NCI-H128 (cell line): Measurements from ENCODE around the gene ARHGEF4.
"Not testable (repeated sequence)": the region's sequence is repeated elsewhere in the genome, so short reads cannot be mapped to it uniquely, and the experiment has no call there.

Experiments used
- DNase-seq: peaks from one replicate; lab custom pipeline; 2025; ENCODE audit not compliant: unreplicated experiment; lab: John Stamatoyannopoulos, UW

Gene ARHGEF4

DNA sequence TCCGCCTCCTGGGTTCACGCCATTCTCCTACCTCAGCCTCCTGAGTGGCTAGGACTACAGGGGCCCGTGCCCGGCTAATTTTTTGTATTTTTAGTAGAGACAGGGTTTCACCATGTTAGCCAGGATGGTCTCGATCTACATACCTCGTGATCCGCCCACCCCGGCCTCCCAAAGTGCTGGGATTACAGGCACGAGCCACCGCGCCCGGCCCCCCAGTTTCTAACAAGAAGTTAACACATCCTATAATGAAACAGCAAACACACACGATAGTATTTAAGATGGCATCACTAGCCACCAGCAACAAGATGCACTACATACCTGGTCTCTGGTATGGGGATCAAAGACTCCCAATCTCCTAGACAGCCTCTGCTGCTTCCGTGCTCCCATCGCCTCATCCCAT, 238.9 kb downstream of the ARHGEF4 start:
- not testable (repeated sequence) for DNase-seq

DNA sequence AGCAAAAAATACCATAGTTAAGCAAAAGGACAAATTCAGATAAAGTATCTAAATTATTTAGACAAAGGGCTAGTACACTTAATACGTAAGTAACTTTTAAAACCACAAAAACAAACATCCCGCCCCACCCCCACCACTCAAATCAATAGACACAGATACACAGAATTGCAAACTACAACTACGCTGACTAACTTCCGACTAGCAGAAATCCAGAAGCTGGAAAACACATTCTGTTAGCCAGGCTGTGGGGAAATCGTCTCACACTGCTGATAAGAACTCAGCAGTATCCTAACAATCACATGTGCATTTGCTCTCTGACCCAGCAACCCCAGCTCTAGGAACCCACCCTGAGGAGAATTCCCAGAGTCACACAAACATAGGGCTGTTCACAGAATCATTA, 240.0 kb downstream of the ARHGEF4 start:
- no peak for DNase-seq

DNA sequence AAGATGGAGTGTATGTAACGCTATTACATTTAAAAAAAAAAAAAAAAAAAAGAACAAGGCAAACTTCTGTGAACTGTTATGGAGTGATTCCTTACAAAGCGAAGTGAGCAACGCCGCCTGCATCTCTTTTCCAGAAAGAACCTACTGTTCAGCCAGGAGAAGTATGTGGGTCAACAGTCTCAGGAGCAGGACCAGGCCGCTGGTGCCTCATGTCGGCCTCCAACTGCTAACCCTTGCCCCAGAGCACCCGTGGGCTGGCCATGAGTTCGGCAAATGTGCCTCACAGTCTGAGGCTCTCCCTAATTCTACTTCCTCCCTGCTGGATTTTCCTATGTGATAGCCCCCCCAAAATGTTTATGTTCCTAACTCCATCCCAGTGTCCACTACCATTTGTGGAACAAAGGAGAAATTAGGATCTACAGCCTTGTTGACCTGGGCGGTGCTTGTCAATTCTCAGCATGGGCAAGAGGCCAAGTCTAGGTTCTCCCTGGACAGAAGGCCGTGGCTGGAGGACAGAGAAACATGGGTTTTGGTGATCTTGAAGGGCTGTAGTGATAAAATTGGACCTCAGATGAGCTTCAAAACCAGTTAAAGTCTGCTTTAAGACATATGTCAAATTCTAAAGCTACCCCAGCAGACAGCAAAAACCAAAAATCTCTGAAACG, 240.6 kb downstream of the ARHGEF4 start:
- DNase-seq: no peak

DNA sequence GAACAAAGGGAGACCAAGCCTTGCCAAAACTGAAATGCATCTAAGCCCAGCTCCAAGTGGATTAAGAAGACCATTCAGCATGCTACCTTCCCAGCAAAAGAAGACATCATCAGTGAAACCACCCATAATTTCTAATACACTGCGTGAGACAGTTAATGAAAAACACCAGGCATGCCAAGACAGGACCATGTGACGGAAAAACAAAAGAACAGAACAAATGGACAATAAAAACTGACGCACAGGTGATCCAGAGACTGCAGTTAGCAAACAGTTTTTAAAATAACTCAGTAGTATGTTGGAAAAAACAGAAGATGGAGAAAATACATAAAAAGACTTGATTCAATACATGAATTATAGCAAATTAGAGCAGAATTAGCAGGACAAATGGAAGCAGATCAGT, 241.3 kb downstream of the ARHGEF4 start:
- no peak for DNase-seq

DNA sequence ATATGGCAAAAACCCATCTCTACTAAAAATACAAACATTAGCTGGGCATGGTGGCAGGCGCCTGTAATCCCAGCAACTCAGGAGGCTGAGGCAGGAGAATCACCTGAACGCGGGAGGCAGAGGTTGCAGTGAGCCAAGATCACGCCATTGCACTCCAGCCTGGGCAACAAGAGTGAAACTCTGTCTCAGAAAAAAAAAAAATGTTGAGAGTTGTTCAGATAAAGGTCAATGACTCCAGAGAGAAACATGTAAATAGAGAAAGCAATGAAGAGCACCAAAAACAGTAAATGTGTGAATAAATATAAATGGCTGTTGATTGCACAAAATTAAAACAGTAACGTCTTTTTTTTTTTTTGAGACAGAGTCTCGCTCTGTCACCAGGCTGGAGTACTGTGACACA, 243.2 kb downstream of the ARHGEF4 start:
- not testable (repeated sequence) for DNase-seq

DNA sequence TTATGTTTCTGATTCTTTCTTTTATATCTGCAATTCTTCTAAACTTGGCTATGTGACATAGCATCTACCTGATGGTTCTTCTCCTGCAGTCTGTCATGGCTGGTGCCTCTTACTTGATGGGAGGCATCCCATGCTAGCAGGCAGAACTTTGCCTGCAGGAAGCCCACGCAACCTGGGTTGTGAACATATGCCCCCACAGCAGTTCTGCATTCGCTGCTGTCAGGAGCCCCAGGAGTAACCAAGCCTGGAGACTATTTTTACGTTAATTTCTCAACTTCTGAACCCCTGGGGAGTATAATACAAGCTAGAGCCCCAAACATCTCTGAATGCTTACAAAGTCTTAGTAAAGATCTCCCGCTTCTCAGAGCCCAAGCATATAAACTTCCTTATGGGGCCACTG, 244.5 kb downstream of the ARHGEF4 start:
- DNase-seq: no peak

DNA sequence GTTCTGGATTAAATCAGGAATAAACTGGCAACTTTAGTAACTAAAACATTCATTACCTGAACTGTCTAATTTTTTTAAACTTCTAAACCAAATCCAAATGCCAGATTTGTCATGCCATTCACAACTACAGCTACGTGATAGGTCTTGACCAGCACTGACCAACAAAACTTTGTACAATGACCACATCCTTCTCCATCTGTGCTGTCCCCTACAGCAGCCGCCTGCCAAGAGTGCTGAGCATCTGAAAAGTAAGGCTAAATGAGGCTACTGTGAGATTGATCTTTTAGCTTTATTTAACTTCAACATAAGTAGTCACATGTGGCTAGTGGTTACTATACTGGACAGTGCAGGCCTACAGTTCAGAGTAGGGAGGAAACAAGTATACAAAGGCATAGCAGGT, 248.9 kb downstream of the ARHGEF4 start:
- no peak for DNase-seq

DNA sequence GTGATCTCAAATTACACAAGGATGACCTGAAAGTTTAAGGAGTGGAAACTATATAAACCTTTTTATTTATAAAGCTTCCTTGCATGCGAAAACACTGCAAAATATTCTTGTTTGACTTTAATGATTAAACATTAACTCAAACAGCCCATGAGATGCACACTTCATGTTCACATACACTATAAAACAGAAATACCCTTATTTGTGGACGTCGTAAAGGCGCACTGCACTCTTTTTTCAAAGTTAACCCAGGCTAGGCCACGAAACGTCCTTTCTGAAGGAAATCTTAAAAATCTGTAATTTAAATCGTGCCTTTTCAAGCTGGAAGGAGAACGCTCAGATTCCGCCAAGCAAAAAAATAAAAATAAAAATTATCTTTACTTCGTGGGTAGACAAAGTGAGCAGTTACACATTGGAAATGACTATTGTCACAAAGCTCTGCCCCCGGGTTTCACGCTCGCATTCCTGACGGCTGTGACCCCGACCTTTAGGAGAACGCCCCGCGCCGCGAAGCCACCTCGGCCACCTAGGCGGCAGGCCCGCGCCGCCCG, 255.8 kb downstream of the ARHGEF4 start:
- no peak for DNase-seq

DNA sequence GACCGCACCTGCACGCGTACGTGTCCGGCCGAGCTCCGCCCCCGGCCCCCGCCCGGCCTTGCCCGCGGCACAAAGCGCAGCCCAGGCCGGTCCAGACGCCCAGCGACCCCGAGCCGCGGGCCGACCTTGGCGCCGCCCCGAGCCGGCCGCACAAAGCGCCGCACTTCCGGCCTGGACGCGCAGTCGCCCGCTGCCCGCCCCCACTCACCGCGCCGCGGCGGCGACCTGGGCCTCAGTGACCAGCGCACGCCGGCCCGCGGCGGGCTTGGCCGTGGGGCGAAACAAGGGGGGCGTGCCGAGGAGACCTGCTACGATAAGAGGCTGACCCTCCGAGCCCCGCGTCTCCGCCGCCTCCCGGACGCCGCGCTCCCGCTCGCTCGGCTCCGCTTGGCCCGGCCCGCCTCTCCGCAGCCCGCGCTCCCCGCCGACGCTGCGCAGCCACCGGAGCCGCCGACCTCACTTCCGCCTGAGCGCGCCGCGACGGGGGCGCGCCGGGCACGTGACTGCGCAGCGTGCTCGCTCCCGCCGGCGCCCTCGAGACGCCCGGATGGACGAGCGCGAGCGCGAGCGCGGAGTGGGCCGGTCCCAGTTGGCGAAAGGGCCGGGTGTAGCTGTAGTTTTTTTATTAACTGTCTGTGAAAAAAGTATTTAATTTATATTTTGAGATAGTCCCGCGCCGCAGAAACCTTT, 256.4 kb downstream of the ARHGEF4 start, which contains the start of gene FAM168B:
FAM168B (minus strand) TSS at position 455 of the 690 bp plus-strand sequence. CDS start 10,814 bp downstream, outside the sequence.
- peak; percentile 52 for DNase-seq

DNA sequence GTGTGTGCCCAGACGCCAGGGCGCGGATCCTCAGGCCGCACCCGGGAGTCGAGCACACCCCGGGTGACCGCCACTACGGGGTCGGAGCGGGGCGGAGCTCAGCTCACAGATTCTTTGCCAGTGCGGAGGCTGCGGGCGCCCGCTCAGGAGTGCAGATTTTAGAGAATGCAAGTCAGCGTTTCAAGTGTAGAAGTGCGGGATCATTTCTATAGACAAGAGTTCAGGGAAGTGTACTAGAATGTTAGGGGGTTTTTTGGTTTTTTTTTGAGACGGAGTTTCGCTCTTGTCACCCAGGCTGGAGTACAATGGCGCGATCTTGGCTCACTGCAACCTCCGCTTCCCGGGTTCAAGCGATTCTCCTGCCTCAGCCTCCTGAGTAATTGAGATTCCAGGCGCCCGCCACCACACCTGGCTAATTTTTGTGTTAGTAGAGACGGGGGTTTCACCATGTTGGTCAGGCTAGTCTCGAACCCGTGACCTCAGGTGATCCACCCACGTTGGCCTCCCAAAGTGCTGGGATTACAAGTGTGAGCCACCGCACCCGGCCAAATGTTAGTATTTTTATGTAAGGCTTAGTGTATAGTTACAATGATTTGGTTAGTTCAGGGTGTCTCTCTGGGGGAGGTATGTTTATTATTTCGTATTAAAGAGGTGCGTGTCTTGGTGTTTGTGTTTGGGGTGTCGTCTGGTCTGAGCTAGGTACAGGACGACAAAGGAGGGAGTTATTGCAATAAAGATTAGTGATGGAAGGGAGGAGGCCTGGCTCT, 257.2 kb downstream of the ARHGEF4 start:
- no peak for DNase-seq

DNA sequence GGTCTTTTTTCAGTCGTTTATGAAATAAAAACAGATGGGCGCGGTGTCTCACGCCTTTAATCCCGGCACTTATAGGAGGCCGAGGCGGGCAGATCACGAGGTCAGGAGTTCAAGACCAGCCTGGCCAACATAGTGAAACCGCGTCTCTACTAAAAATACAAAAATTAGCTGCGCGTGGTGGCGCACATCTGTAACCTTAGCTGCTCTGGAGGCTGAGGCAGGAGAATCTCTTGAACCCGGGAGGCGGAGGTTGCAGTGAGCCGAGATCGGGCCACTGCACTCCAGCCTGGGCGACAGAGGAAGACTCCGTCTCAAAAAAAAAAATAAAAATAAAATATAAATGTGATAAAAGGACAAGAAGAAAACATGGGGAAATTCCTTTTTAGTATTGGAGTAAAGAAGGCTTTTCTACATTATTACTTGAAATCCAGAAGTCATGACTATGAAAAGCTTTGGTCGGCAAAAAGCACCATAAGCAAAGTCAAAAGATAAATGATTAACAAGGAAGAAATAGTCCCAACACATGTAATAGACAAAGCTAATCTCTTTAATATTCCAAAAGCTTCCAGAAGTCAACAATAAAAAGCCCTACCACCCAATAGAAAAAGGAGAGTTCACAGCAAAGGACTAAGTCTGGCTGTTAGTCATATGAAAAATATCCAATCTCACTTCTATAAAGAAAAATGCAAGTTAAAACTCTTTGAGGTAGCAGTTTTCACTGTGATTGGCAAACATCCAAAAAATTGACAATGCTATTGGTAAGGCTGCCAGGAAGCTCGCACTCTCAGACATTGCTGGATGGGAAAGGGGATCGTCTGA, 258.0 kb downstream of the ARHGEF4 start:
- no peak for DNase-seq
